Endometrial microvascular endothelial cells (primary cell): ENCODE measurements around the gene KRT35. TPM values are rescaled to one million over a fixed set of nuclear protein-coding genes. Genes with fewer than 3 reads are reported as not detected.

ENCODE experiments used
- in situ Hi-C: cut with HindIII; loops from 2 replicates; pipeline ENCODE4 v1.10.0; 2017; ENCODE audit warnings: low sequenced_read_pairs, low pct_unique_long_range_greater_than_20kb; ENCODE audit errors: inconsistent ontology term
- total RNA-seq: library from RNA; depleted of rRNA; stranded (reverse); fragments of >200 nt; gene quantifications from one replicate; pipeline ENCODE4 v1.2.3, GENCODE V29; 2015; ENCODE audit errors: inconsistent ontology term

The KRT35 gene
- total RNA-seq: not detected

- in situ Hi-C loops: no loop called here
These were observed at the start of gene KRT35 for GRCh38 chr17:41481036-41481435. Gene KRT35 (minus strand): TSS chr17:41481151. CDS start chr17:41481097, 54 bp downstream.

GRCh38 chr17:41530062-41531048 lies 49.4 kb upstream of the KRT35 start:
- in situ Hi-C loops: no loop called here

GRCh38 chr17:41529491-41529915 lies 48.6 kb upstream of the KRT35 start:
- in situ Hi-C loops: no loop called here

- in situ Hi-C loops: no loop called here
These were observed 48.0 kb upstream of the KRT35 start for GRCh38 chr17:41528959-41529353.

- in situ Hi-C loops: no loop called here
These were observed 46.4 kb upstream of the KRT35 start for GRCh38 chr17:41527063-41528023.

- in situ Hi-C loops: no loop called here
These were observed 43.3 kb upstream of the KRT35 start for GRCh38 chr17:41524261-41524660.

GRCh38 chr17:41523787-41524186 lies 42.8 kb upstream of the KRT35 start:
- in situ Hi-C loops: no loop called here

- in situ Hi-C loops: no loop called here
These were observed 42.3 kb upstream of the KRT35 start for GRCh38 chr17:41523225-41523593.

GRCh38 chr17:41522301-41523224 lies 41.6 kb upstream of the KRT35 start:
- in situ Hi-C loops: no loop called here

- in situ Hi-C loops: no loop called here
These were observed 40.8 kb upstream of the KRT35 start for GRCh38 chr17:41521574-41522261.

GRCh38 chr17:41520821-41521521 lies 40.0 kb upstream of the KRT35 start:
- in situ Hi-C loops: no loop called here

GRCh38 chr17:41519501-41520224 lies 38.7 kb upstream of the KRT35 start:
- in situ Hi-C loops: no loop called here

GRCh38 chr17:41518789-41519449 lies 38.0 kb upstream of the KRT35 start, which contains the start of gene KRT15:
Gene KRT15 (minus strand): TSS chr17:41518890. CDS start chr17:41518827, 63 bp downstream.
- in situ Hi-C loops: no loop called here

GRCh38 chr17:41518031-41518430 lies 37.1 kb upstream of the KRT35 start:
- in situ Hi-C loops: no loop called here

- in situ Hi-C loops: no loop called here
These were observed 35.9 kb upstream of the KRT35 start for GRCh38 chr17:41516830-41517283.
